ENCODE results near the gene CEP95. TPM values are rescaled to one million over a fixed set of nuclear protein-coding genes. Genes with fewer than 3 reads are reported as not detected.

Gene CEP95
- total RNA-seq, 1 donor: 48.9 TPM

DNA sequence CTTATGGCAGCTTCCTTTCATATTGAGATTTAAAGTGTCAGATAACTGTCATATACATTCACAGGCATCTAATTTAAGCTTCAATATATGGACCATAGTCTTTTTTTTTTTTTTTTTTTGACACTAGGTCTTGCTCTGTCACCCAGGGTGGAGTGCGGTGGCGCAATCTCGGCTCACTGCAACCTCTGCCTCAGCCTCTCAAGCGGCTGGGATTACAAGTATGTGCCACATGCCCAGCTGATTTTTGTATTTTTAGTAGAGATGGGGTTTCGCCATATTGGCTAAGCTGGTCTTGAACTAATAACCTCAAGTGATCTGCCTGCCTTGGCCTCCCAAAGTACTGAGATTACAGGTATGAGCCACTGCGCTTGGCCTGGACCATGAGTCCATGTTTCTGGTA lies 13.6 kb downstream of the CEP95 start:
- Histone ChIP-seq H3K4me2 (ENCODE audit: insufficient read depth, low read length) (no peak overlapping the region), H3K4me3 (ENCODE audit: insufficient read depth, low read length) (no peak overlapping the region), H2AFZ (ENCODE audit: low read length) (no peak overlapping the region), H3K27ac (ENCODE audit: low read depth, low read length) (no peak overlapping the region), H3K4me1 (ENCODE audit: insufficient read depth, low read length) (peaks cover 8% of the 10 kb centered on the region), H3K9me3 (ENCODE audit: low read depth, low read length) (no peaks in the 10 kb centered on the region), H4K20me1 (ENCODE audit: insufficient read depth, low read length) (peaks cover 4% of the 10 kb centered on the region), H3K79me2 (ENCODE audit: insufficient read depth, low read length) (no peaks in the 10 kb centered on the region), H3K36me3 (ENCODE audit: insufficient read depth, low read length) (peaks cover 63% of the 10 kb centered on the region), H3K27me3 (ENCODE audit: insufficient read depth, low read length) (no peaks in the 10 kb centered on the region)
- no peak for DNase-seq (ENCODE audit: insufficient read length, low spot score, missing footprints)
- TF ChIP-seq, protein P1, sequence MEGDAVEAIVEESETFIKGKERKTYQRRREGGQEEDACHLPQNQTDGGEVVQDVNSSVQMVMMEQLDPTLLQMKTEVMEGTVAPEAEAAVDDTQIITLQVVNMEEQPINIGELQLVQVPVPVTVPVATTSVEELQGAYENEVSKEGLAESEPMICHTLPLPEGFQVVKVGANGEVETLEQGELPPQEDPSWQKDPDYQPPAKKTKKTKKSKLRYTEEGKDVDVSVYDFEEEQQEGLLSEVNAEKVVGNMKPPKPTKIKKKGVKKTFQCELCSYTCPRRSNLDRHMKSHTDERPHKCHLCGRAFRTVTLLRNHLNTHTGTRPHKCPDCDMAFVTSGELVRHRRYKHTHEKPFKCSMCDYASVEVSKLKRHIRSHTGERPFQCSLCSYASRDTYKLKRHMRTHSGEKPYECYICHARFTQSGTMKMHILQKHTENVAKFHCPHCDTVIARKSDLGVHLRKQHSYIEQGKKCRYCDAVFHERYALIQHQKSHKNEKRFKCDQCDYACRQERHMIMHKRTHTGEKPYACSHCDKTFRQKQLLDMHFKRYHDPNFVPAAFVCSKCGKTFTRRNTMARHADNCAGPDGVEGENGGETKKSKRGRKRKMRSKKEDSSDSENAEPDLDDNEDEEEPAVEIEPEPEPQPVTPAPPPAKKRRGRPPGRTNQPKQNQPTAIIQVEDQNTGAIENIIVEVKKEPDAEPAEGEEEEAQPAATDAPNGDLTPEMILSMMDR (IDR thresholded peaks at IDR 0.05; ENCODE audit: extremely low read depth, low read depth, low read length): no peak

DNA sequence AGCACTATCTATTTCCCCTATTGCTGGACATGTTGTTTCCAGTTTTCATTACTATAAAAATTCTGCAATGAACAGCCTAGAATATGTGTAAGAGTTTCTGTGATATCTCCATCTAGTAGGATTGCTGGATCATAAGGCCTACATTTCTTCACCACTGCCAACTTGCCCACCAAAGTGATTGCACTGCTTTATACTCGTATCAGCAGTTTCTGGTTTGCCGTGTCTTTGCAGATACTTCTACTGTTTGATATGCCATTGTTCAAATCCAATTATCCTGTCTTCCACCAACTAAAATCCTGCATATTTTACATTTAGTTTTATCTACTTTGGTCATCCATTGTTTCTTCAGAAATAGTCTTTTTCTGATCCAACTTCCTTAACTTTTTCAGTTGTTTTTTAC lies 21.1 kb downstream of the CEP95 start:
- H3K9me3 ChIP-seq (ENCODE audit: low read depth, low read length): no peaks in the 10 kb centered on the region
- no peaks in the 10 kb centered on the region for H3K79me2 ChIP-seq (ENCODE audit: insufficient read depth, low read length)
- TF ChIP-seq, protein P1 (IDR thresholded peaks at IDR 0.05; ENCODE audit: extremely low read depth, low read depth, low read length): no peak
- H2AFZ ChIP-seq (ENCODE audit: low read length): no peak overlapping the region
- peaks cover 8% of the 10 kb centered on the region for H3K4me1 ChIP-seq (ENCODE audit: insufficient read depth, low read length)
- H3K4me3 ChIP-seq (ENCODE audit: insufficient read depth, low read length): no peak overlapping the region
- no peak overlapping the region for H3K27ac ChIP-seq (ENCODE audit: low read depth, low read length)
- H3K27me3 ChIP-seq (ENCODE audit: insufficient read depth, low read length): no peaks in the 10 kb centered on the region
- no peak for DNase-seq (ENCODE audit: insufficient read length, low spot score, missing footprints)
- peaks cover 3% of the 10 kb centered on the region for H4K20me1 ChIP-seq (ENCODE audit: insufficient read depth, low read length)
- peaks cover 85% of the 10 kb centered on the region for H3K36me3 ChIP-seq (ENCODE audit: insufficient read depth, low read length)
- H3K4me2 ChIP-seq (ENCODE audit: insufficient read depth, low read length): no peak overlapping the region

DNA sequence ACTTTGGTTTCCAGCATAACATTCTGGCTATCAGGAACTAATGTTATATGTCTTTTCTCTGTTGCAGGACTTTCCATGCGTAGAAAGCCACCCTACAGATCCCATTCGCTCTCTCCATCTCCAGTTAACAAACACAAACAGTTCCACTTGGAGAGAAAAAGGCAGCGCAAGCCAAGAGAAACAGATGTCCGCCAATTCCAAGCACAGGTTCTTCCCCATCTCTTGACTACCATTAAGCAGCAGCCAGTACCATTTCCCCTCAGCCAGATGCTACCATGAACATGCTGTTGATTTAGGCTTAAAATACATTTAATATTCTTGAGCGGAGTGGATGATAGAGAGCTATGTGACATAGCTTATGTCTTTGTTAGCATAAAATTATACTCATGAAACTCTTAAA lies 22.4 kb downstream of the CEP95 start:
- peaks cover 8% of the 10 kb centered on the region for H3K4me1 ChIP-seq (ENCODE audit: insufficient read depth, low read length)
- no peaks in the 10 kb centered on the region for H3K79me2 ChIP-seq (ENCODE audit: insufficient read depth, low read length)
- H3K4me3 ChIP-seq (ENCODE audit: insufficient read depth, low read length): no peak overlapping the region
- no peak for DNase-seq (ENCODE audit: insufficient read length, low spot score, missing footprints)
- H3K27ac ChIP-seq (ENCODE audit: low read depth, low read length): no peak overlapping the region
- no peak overlapping the region for H3K4me2 ChIP-seq (ENCODE audit: insufficient read depth, low read length)
- TF ChIP-seq, protein P1 (IDR thresholded peaks at IDR 0.05; ENCODE audit: extremely low read depth, low read depth, low read length): no peak
- peaks cover 3% of the 10 kb centered on the region for H4K20me1 ChIP-seq (ENCODE audit: insufficient read depth, low read length)
- peaks cover 85% of the 10 kb centered on the region for H3K36me3 ChIP-seq (ENCODE audit: insufficient read depth, low read length)
- no peaks in the 10 kb centered on the region for H3K27me3 ChIP-seq (ENCODE audit: insufficient read depth, low read length)
- no peaks in the 10 kb centered on the region for H3K9me3 ChIP-seq (ENCODE audit: low read depth, low read length)
- H2AFZ ChIP-seq (ENCODE audit: low read length): no peak overlapping the region

DNA sequence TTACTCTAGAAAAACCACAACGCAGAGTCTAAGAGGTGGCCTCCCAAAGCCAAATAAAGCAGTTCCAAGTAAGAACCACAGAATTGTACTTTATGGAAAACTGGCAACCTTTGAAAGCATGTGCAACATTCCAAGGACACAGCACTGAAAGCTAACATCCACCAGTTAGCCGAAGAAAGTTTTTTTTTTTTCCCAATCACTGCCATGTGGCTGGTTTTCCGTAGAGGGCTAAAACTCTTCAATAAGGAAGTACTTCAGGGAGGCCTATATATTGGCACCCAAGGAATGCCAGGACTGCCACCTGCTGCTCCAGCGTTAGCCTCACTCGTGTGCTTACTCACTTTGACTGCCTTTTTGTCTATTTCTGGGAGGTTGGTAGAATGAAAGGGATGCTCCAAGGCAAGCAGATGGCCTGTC lies 25.2 kb downstream of the CEP95 start:
- no peak overlapping the region for H3K4me2 ChIP-seq (ENCODE audit: insufficient read depth, low read length)
- H3K79me2 ChIP-seq (ENCODE audit: insufficient read depth, low read length): no peaks in the 10 kb centered on the region
- H3K27ac ChIP-seq (ENCODE audit: low read depth, low read length): peak overlapping the region; percentile 24
- peaks cover 88% of the 10 kb centered on the region for H3K36me3 ChIP-seq (ENCODE audit: insufficient read depth, low read length)
- H3K4me3 ChIP-seq (ENCODE audit: insufficient read depth, low read length): no peak overlapping the region
- no peak overlapping the region for H2AFZ ChIP-seq (ENCODE audit: low read length)
- H3K4me1 ChIP-seq (ENCODE audit: insufficient read depth, low read length): peaks cover 8% of the 10 kb centered on the region
- H3K27me3 ChIP-seq (ENCODE audit: insufficient read depth, low read length): no peaks in the 10 kb centered on the region
- DNase-seq (ENCODE audit: insufficient read length, low spot score, missing footprints): no peak
- peaks cover 3% of the 10 kb centered on the region for H4K20me1 ChIP-seq (ENCODE audit: insufficient read depth, low read length)
- no peaks in the 10 kb centered on the region for H3K9me3 ChIP-seq (ENCODE audit: low read depth, low read length)
- TF ChIP-seq, protein P1 (IDR thresholded peaks at IDR 0.05; ENCODE audit: extremely low read depth, low read depth, low read length): no peak
